ENCODE results near the gene YY1AP1.

- no peak for TF ChIP-seq EZH2 (IDR thresholded peaks at IDR 0.05; ENCODE audit: borderline replicate concordance, low read depth, low read length, severe bottlenecking)
- TF ChIP-seq, protein P1, sequence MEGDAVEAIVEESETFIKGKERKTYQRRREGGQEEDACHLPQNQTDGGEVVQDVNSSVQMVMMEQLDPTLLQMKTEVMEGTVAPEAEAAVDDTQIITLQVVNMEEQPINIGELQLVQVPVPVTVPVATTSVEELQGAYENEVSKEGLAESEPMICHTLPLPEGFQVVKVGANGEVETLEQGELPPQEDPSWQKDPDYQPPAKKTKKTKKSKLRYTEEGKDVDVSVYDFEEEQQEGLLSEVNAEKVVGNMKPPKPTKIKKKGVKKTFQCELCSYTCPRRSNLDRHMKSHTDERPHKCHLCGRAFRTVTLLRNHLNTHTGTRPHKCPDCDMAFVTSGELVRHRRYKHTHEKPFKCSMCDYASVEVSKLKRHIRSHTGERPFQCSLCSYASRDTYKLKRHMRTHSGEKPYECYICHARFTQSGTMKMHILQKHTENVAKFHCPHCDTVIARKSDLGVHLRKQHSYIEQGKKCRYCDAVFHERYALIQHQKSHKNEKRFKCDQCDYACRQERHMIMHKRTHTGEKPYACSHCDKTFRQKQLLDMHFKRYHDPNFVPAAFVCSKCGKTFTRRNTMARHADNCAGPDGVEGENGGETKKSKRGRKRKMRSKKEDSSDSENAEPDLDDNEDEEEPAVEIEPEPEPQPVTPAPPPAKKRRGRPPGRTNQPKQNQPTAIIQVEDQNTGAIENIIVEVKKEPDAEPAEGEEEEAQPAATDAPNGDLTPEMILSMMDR (IDR thresholded peaks at IDR 0.05; ENCODE audit: extremely low read depth in 1 of 2, insufficient read depth in 1 of 2, low read depth in 1 of 2, low read length in 2 of 2), result no peak
These were observed 27.2 kb upstream of the YY1AP1 start for GRCh38 chr1:155715777-155716176.

All from endothelial cell of umbilical vein (primary cell).